ENCODE results near the gene FOXI2.
A peak's percentile ranks its signal among the peaks of the same experiment; 100 is the strongest.

FOXI2 gene

GRCh38 chr10:127736915-127737562, at the start of gene FOXI2:
TSS of gene FOXI2 (plus strand) at chr10:127737185. CDS start at chr10:127737274, 89 bp downstream.
- no peak for DNase-seq

- DNase-seq, result no peak
These were observed 49.4 kb upstream of the FOXI2 start for GRCh38 chr10:127687548-127687947.

DNA sequence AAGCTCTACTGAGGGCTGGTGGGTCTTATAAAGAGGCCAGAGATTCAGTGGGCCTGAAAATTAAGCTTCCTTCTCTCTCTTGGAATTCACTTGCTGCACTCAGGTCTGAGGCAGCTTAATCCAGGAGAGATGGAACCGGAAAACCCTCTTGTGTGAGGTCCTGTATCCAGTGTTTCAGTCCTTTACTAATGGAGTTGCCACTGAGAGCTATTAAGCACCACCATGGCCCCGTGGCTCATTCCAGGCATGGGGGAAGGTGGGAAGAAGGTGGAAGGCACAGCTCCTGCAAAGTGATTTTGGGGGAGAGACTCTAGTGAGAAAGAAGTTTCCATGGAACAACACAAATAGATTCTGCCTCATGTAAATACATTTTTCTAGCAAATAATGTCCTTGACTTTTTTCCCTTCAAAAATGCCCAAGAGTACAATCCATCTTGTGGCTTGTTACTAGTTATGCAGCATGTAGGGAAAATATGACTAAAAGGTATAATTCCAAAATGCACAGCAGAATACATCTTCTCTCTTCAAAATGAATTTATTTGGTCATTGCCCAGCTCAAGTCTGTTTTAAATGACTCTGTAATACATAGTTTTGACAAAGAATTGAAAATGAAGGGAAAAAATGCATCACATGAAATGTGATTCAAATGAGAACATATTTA, 46.7 kb upstream of the FOXI2 start:
- DNase-seq, result no peak

DNA sequence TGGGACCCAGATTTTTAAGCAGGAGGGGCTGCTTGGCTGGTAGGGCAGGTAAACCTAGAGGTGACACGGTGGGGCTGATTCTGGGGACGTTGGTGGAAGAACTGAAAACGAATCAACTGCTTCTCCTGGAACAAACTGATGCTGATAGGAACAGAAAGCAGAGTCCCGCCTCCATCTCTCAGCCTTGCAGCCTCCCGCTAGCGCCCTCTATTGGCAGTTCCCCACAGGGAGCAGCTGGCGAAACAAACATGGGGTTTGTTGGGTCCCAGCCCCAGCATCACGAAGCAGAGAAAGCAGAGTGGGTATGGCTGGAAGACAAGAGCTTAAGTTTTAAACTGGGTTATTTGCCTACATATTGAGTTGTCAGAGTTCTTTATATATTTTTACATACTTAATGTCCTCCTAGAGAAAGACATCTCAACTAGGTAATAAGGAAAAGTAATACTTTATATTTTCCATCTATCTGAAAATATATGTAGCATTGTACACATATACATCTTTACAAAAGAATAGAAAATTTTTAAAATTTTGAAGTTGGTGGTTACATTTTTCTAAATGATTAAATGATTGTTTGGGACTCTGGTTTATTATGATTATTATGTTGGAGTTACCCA, 42.3 kb upstream of the FOXI2 start:
- DNase-seq, result peak; percentile 25

GRCh38 chr10:127695431-127695830, 41.6 kb upstream of the FOXI2 start:
- DNase-seq, result no peak

GRCh38 chr10:127698886-127699285, 38.1 kb upstream of the FOXI2 start:
- DNase-seq, result no peak

GRCh38 chr10:127699311-127699710, 37.7 kb upstream of the FOXI2 start:
- no peak for DNase-seq

DNA sequence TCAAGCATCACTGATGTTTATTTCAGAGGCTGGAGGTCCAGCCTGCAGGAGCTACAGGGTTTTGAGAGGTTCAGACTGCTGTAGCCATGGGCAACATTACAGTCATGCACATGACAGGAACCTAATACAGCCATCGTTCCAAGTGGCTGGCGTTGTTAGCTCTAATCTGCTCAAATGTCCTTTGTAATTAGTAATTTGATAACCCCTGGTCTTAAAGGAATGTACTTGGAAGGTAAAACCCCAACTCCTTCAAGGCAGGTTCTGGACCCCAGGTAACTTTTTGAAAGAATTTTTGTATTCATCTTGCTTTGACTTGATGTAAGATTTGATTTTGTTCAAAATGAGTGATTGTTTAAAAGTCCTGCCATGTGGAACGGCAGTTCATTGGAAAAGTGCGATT, 34.7 kb upstream of the FOXI2 start:
- DNase-seq, result no peak

DNA sequence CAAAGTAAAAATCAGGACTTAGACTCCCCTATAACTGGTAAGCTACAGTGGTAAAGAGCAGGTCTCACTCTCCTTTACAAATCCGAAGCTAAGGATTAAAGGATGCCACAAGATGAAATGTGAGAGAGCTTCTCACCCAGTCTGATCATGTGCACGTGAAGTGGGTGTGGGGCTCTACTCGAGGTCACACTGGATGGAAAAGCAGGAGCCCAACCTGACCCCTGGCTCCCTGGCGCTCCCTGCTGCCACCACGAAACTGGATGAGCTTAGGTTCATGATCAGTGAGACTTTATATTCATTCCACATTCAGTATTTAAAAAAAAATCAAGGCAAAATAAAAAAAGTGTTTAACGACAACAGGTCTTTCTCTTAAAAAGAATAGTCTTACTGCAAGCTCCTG, 21.7 kb upstream of the FOXI2 start:
- no peak for DNase-seq

- no peak for DNase-seq
These were observed 21.1 kb upstream of the FOXI2 start for GRCh38 chr10:127715782-127716378.

GRCh38 chr10:127720142-127720541, 16.8 kb upstream of the FOXI2 start:
- DNase-seq, result no peak

- DNase-seq, result no peak
These were observed 16.1 kb upstream of the FOXI2 start for GRCh38 chr10:127720903-127721302.

DNA sequence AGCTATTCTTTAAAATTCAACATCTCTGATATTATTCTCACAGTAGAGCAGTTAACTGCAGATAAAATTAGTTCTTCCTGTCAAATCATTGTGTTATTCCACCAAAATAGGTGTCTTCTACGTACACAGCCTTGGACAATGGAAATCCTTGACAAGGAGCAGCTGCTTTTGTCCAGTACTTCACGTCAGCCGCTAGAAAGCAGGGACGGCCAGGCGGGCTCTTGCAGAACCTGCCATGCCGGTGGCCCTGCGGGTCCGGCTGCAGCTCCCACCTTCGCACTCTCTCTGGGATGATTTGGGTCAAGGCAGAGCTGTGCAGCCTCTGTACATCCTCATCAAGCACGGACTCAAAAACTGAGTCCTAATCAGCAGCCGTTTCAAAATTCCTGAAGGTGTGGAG, 2.2 kb upstream of the FOXI2 start:
- no peak for DNase-seq

- DNase-seq, result no peak
These were observed 1.8 kb upstream of the FOXI2 start for GRCh38 chr10:127735156-127735555.

GRCh38 chr10:127735723-127736221, 1.2 kb upstream of the FOXI2 start:
- DNase-seq, result no peak

DNA sequence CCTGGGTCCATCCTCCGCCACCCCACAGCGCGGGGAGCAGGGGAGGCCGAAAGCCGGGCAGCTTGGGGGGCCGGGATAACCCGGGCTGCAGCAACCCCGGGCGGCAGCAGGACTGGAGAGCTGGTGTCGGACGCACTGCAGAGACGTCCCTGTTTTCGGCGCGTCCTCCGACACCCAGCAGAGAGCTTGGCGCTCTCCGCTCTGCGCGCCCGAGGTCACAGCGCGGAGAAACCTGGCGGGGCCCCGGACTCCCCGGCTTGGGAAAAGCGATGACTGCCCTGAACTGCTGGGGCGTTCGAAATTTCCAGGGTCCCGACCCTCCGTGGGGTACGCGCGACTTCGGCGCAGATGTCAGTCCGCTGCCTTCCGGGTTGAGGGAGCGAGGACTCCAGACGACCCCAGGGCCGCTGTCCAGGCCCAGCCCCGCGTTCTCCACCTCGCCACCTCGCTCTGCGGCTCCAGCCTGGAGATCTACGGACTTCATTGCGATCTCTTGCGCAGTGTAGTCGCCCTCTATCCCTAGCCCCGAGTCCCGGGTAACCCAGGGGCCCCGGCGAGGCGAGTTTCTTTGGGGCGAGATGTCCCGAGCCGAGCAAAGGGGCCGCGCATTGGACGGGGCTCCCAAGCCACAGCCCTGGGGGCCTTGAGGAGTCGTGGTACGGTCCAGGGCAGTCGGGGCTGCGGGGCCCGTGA, 617 bp upstream of the FOXI2 start:
- no peak for DNase-seq

DNA sequence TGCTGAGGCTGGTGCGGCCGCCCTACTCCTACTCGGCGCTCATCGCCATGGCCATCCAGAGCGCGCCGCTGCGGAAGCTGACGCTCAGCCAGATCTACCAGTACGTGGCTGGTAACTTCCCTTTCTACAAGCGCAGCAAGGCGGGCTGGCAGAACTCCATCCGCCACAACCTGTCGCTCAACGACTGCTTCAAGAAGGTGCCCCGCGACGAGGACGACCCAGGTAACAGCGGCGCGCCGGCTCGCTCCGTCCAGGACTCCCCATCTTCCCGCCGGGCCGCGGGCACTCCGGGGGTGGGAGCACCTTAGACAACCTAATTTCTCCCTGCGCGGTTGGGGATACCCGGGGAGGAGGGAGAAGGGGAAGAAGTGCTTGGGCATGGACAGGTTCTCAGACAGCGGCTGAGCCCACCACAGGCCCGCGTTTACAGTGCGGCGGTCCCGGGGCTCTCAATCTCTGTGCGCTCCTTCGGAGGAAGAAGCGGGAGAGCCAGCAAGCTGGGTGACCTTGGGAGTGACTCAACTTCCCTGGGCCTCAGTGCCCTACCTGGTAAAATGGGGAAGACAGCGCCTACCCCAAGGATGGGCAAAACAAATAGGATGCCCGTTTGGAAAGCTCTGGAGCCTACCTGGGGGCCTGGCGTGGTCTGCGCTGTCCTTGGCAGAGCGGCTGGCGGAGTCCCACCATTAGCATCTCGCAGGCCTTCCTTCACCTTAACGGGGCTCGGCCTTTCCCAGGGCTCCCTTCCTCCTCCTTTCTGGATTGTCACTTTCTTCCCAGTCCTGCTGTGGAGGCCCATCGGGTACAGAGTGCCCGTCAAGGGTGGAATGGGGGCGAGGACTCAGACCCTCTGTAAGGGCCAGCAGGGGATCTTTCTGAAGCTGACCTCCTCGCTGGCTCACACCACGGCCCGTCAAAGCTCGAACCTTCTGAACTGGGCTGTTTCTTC, 852 bp downstream of the FOXI2 start:
- DNase-seq, result no peak

- DNase-seq, result no peak
These were observed 1.8 kb downstream of the FOXI2 start for GRCh38 chr10:127738512-127739424.

DNA sequence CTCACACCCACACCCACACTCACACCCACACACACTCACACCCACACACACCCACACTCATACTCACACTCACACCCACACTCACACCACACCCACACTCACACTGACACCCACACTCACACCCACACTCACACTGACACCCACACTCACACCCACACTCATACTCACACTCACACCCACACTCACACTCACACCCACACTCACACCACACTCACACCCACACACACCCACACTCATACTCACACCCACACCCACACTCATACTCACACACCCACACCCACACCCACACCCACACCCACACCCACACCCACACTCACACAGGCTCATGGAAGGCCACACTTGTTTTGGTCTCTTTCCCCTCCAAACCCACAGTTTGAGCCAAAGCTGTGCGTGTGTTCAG, 2.9 kb downstream of the FOXI2 start:
- no peak for DNase-seq

DNA sequence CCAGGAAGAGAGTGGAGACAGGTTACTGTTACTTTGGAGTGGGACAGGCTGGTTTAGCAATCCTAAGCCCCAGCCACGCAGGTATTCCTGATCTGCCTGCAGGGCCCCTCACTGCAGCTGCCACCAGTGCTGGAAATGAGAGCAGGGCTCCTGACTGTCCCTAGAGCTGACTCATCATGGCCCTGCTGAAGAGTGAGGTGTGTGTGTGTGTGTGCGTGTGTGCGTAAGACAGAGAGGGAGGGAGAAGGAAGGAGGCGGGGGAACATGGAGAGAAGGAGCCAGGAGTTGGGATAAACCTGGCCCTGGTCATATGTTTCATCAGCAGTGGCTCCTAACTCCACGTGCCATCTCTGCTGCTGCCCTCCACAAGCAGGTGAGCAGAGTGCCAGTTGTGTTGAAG, 3.6 kb downstream of the FOXI2 start:
- no peak for DNase-seq

DNA sequence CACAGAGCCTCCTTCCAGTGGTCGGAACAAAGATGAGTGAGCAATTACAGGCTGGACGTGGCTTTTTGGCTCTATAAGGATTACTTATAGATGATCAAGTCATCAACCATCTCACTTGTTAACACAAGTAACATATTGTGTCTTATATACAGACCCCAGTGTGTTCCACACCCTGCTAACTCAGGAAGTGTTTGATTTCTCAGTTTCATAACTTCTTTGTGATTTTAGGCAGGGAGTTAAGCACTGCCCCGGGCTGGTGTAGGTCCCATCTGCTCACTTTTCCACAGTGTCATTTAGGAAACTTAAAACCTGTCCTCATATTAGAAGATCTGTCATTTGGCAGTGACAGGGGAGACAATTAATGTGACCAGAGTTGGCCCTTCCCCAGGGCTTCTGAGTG, 6.2 kb downstream of the FOXI2 start:
- no peak for DNase-seq

Measured in NCI-H774 (cell line).